LNCAP (cell line): Measurements from ENCODE around the gene SENP8.

Experiments
- TF ChIP-seq, protein P1 (sequence below): fragments of 450-650 bp; IDR thresholded peaks from 2 replicates; pipeline ENCODE4 v1.5.1; 2017; ENCODE audit warnings: mild to moderate bottlenecking

The SENP8 gene

GRCh38 chr15:72136170-72137051, 18.2 kb downstream of the SENP8 start:
- TF ChIP-seq, protein P1, sequence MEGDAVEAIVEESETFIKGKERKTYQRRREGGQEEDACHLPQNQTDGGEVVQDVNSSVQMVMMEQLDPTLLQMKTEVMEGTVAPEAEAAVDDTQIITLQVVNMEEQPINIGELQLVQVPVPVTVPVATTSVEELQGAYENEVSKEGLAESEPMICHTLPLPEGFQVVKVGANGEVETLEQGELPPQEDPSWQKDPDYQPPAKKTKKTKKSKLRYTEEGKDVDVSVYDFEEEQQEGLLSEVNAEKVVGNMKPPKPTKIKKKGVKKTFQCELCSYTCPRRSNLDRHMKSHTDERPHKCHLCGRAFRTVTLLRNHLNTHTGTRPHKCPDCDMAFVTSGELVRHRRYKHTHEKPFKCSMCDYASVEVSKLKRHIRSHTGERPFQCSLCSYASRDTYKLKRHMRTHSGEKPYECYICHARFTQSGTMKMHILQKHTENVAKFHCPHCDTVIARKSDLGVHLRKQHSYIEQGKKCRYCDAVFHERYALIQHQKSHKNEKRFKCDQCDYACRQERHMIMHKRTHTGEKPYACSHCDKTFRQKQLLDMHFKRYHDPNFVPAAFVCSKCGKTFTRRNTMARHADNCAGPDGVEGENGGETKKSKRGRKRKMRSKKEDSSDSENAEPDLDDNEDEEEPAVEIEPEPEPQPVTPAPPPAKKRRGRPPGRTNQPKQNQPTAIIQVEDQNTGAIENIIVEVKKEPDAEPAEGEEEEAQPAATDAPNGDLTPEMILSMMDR: no peak

GRCh38 chr15:72139667-72140066, 21.5 kb downstream of the SENP8 start:
- TF ChIP-seq, protein P1: no peak

GRCh38 chr15:72140088-72140487, 21.9 kb downstream of the SENP8 start:
- TF ChIP-seq, protein P1: no peak

DNA sequence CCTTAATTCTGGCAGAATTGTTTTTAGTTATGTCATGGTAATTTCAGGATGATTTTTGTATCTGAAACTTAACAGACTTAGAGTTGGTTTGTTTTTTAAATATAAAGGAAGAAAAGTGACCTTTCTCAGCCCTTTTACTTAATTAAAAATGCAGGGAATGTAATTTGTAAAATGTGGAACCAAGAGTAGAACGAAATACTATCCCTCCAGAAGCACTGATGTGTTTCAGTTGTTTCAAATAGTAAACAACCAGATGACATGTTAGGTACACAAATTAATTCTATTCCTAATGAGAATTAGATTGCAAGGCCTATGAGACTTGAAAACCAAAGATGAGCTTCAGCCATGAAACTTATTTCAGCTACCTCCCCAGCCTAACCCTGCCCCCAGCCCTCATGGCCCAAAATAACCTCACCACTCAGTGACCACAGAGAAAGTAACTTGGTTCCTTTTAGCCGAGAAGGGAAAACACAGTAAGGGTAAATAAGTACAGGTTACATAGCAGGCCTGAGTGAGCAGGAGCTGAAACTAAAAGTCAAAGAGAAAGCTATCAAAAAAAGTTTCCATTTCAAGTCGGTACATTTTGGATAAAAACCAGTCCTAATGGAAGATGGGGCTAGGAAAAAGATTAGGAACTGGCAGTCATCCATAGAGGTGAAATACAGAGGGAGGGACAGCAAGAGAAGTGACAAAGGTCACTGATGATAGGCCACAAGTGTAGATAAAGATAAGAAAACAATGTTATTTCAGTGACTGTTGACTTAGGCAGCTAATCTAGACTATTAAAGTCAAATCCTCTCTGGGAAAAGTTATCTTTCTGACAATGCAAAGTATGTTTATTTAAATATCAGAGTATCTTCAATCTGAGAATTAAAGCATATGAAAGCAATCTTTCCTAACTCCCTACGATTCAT, 23.2 kb downstream of the SENP8 start:
- TF ChIP-seq, protein P1: no peak

- TF ChIP-seq, protein P1: no peak
Measured at GRCh38 chr15:72146221-72146620, 28.0 kb downstream of the SENP8 start.

DNA sequence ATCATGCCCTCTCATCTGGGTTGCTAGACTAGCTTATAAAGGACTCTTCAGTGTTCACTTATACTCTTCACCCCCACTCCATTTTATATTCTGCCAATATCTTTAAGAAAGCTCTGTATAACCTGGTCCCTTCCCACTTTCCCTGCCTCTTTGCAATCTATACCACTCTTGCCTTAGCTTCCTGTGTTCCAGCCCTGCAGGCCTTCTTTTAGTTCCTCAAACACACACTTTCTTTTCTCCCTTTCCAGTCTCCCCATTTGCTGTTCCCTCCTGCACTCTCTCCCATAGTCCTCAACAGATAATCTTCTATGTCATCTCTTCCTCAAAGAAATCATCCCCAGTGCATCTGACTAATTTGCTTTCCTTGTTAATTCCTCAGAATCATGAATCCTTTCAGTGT, 28.7 kb downstream of the SENP8 start:
- TF ChIP-seq, protein P1: no peak

DNA sequence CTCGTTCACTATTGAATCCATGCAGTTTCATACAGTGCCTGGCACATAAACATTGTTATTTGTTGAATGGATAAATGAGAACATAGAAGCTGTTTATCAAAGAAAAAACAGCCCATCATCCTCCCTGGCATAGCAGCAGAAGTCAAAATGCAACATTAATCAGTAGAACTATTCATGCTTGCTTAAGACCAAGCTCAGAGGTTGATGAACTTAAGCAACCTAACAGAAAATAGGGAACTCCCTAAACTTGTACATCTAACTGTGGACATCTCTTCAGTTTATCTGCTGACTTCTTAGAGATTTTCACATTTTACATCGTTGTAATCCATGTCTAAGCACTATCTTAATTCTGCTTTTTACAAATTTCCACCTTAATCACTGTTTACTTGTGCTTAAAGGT, 29.2 kb downstream of the SENP8 start:
- TF ChIP-seq, protein P1: no peak
